H1 (cell line): Measurements from ENCODE around the gene MT1X. TPM values are rescaled to one million over a fixed set of nuclear protein-coding genes. Genes with fewer than 3 reads are reported as not detected.

Experiments used
- ATF2 ChIP-seq: IDR thresholded peaks from 2 replicates; pipeline ENCODE4 v1.6.1; 2012; ENCODE audit warnings: low read length, inconsistent platforms
- CTBP2 ChIP-seq: IDR thresholded peaks from 2 replicates; pipeline ENCODE4 v1.7.0; 2011; ENCODE audit warnings: borderline replicate concordance, mild to moderate bottlenecking, moderate library complexity, mixed read lengths, low read length; ENCODE audit not compliant: insufficient read depth, insufficient read length
- HDAC2 ChIP-seq, 2 experiments: fragments of 300-600 bp in 1 of 2; sonication (generic) in 1 of 2; IDR thresholded peaks; 2 replicates each; pipeline ENCODE4 v1.6.1; 2011 to 2012; ENCODE audit warnings: low read depth in 2 of 2, low read length in 2 of 2, mild to moderate bottlenecking in 2 of 2, moderate library complexity in 2 of 2, borderline replicate concordance in 1 of 2, inconsistent platforms in 1 of 2
- HDAC6 ChIP-seq: IDR thresholded peaks from one replicate; pipeline ENCODE4 v1.7.1; 2012; ENCODE audit warnings: low read depth, mild to moderate bottlenecking, inconsistent platforms, low read length, moderate library complexity
- KDM1A ChIP-seq: fragments of 200-600, 300-600 bp; sonication (generic); IDR thresholded peaks from 2 replicates; pipeline ENCODE4 v1.7.1; 2016; ENCODE audit warnings: mild to moderate bottlenecking, low read length, borderline replicate concordance
- NANOG ChIP-seq: IDR thresholded peaks from 2 replicates; pipeline ENCODE4 v1.6.1; 2011; ENCODE audit warnings: low read length, low read depth, mild to moderate bottlenecking, inconsistent platforms; ENCODE audit not compliant: insufficient read depth, poor library complexity, severe bottlenecking
- POU5F1 ChIP-seq: IDR thresholded peaks from 2 replicates; pipeline ENCODE4 v1.6.1; 2011; ENCODE audit warnings: low read depth, mild to moderate bottlenecking, low read length, moderate library complexity
- RAD21 ChIP-seq, 2 experiments: IDR thresholded peaks in 1 of 2; conservative IDR thresholded peaks in 1 of 2; 2 replicates each; pipeline ENCODE4 v1.6.1; 2011; ENCODE audit warnings: low read depth in 2 of 2, low read length in 2 of 2, improper control_type of control experiment in 1 of 2, inconsistent platforms in 1 of 2, mild to moderate bottlenecking in 1 of 2, moderate library complexity in 1 of 2
- RNF2 ChIP-seq: fragments of 200-900, 300-1000 bp; sonication (generic); IDR thresholded peaks from 2 replicates; pipeline ENCODE4 v1.7.1; 2016; ENCODE audit warnings: borderline replicate concordance, low read depth, mild to moderate bottlenecking, antibody characterized with exemption, low read length; ENCODE audit not compliant: poor library complexity, severe bottlenecking; ENCODE audit errors: missing control alignments
- SIN3A ChIP-seq, 2 experiments: IDR thresholded peaks in 1 of 2; conservative IDR thresholded peaks in 1 of 2; 2 replicates each; pipeline ENCODE4 v1.6.1; 2011 to 2012; ENCODE audit warnings: low read length in 2 of 2, improper control_type of control experiment in 1 of 2, low read depth in 1 of 2, mild to moderate bottlenecking in 1 of 2
- SIX5 ChIP-seq: IDR thresholded peaks from 2 replicates; pipeline ENCODE4 v1.6.1; 2011; ENCODE audit warnings: mild to moderate bottlenecking, low read depth, low read length
- TAF1 ChIP-seq: IDR thresholded peaks from 2 replicates; pipeline ENCODE4 v1.6.1; 2011; ENCODE audit warnings: mild to moderate bottlenecking, low read depth, low read length
- TAF7 ChIP-seq: optimal IDR thresholded peaks from 2 replicates; pipeline ENCODE3; 2011; ENCODE audit warnings: low read depth, mild to moderate bottlenecking, inconsistent platforms, low read length, moderate library complexity, borderline replicate concordance
- TEAD4 ChIP-seq: IDR thresholded peaks from 2 replicates; pipeline ENCODE4 v1.6.1; 2012; ENCODE audit warnings: low read depth, low read length, inconsistent platforms, mixed read lengths
- YY1 ChIP-seq: IDR thresholded peaks from 2 replicates; pipeline ENCODE4 v1.6.1; 2011; ENCODE audit warnings: low read depth, mild to moderate bottlenecking, low read length
- polyA plus RNA-seq, 7 experiments: library from polyadenylated mRNA; depleted of rRNA in 3 of 7; stranded (reverse) in 5 of 7; unstranded in 2 of 7; fragments of >200 nt in 5 of 7; fragments of 200-250 nt in 2 of 7; gene quantifications; 1 replicate in 5 of 7; 2 replicates in 1 of 7; 4 replicates in 1 of 7; pipeline versions ENCODE4 v1.2.1 to v1.2.3, GENCODE V29; 2011 to 2013; ENCODE audit warnings: missing spikeins in 2 of 7, mixed read lengths in 2 of 7
- total RNA-seq: library from RNA; stranded (reverse); fragmentation: NEBNext Ultra II Directional; extraction: Animal tissue kit (Norgen Biotek cat#: 25700); gene quantifications from 2 replicates; pipeline ENCODE4 v1.2.1, GENCODE V29; 2021

Gene MT1X
- total and polyA plus RNA-seq, 2 of the 8 experiments (the other 6 are each of a cell fraction or from before 2014, with no cell fraction given), result 52.4 to 1,060 TPM

- TF ChIP-seq RNF2 (no peak), RAD21 (IDR thresholded peaks at IDR 0.05 in 1 of 2, conservative IDR thresholded peaks at IDR 0.05 in 1 of 2; ENCODE audit: low read depth in 2 of 2, low read length in 2 of 2) (peak; percentile 68 to 78), SIX5 (no peak), KDM1A (no peak), TEAD4 (no peak), TAF1 (no peak), CTBP2 (no peak), ATF2 (no peak), HDAC6 (no peak), HDAC2 (IDR thresholded peaks at IDR 0.05; ENCODE audit: borderline replicate concordance in 1 of 2, low read depth in 2 of 2, low read length in 2 of 2) (no peak), TAF7 (no peak), YY1 (no peak), NANOG (no peak), POU5F1 (no peak), SIN3A (conservative IDR thresholded peaks at IDR 0.05 in 1 of 2, IDR thresholded peaks at IDR 0.05 in 1 of 2; ENCODE audit: low read depth in 1 of 2, low read length in 2 of 2) (no peak)
- TF ChIP-seq, all 59 proteins: peak for 3
Observed at GRCh38 chr16:56673921-56674320, 8.3 kb upstream of the MT1X start (continued).
